ENCODE data around the gene IPO9.

GRCh38 chr1:201900476-201900875 lies 71.5 kb downstream of the IPO9 start:
- TF ChIP-seq, protein P1, sequence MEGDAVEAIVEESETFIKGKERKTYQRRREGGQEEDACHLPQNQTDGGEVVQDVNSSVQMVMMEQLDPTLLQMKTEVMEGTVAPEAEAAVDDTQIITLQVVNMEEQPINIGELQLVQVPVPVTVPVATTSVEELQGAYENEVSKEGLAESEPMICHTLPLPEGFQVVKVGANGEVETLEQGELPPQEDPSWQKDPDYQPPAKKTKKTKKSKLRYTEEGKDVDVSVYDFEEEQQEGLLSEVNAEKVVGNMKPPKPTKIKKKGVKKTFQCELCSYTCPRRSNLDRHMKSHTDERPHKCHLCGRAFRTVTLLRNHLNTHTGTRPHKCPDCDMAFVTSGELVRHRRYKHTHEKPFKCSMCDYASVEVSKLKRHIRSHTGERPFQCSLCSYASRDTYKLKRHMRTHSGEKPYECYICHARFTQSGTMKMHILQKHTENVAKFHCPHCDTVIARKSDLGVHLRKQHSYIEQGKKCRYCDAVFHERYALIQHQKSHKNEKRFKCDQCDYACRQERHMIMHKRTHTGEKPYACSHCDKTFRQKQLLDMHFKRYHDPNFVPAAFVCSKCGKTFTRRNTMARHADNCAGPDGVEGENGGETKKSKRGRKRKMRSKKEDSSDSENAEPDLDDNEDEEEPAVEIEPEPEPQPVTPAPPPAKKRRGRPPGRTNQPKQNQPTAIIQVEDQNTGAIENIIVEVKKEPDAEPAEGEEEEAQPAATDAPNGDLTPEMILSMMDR (IDR thresholded peaks at IDR 0.05; ENCODE audit: insufficient read depth, low read length), result no peak
- TF ChIP-seq SPI1 (IDR thresholded peaks at IDR 0.05; ENCODE audit: borderline replicate concordance, low read depth) (no peak), POLR2AphosphoS5 (IDR thresholded peaks at IDR 0.05; ENCODE audit: low read depth) (no peak), GABPA (IDR thresholded peaks at IDR 0.05; ENCODE audit: low read depth) (no peak), REST (IDR thresholded peaks at IDR 0.05; ENCODE audit: insufficient replicate concordance, low read depth) (no peak)
